ENCODE data around the gene ZNF408. TPM values are rescaled to one million over a fixed set of nuclear protein-coding genes. Genes with fewer than 3 reads are reported as not detected.
"Not testable (repeated sequence)": the region's sequence is repeated elsewhere in the genome, so short reads cannot be mapped to it uniquely, and the experiment has no call there.

The ZNF408 gene
- total and polyA plus RNA-seq, 4 experiments from 2014 or later = 5.7 to 20.0 (median 15.8) TPM

GRCh38 chr11:46669711-46670139 is 31.1 kb upstream of the ZNF408 start:
- peaks cover 0 to 1% (median 0%) of the 10 kb centered on the region in 8 donors for H3K9me3 Mint-ChIP-seq
- Histone ChIP-seq H3K9me3 (ENCODE audit: control insufficient read depth in 1 of 2, low read length in 2 of 2) (no peaks in the 10 kb centered on the region), H3K4me1 (ENCODE audit: insufficient read depth, low read length) (peaks cover 59% of the 10 kb centered on the region), H3K36me3 (ENCODE audit: insufficient read depth, low read length) (peaks cover 62% of the 10 kb centered on the region), H3K27me3 (ENCODE audit: insufficient read depth, low read length) (no peaks in the 10 kb centered on the region), H3K4me3 (ENCODE audit: low read length in 2 of 2) (no peak overlapping the region), H3K27ac (ENCODE audit: low read depth, low read length) (no peak overlapping the region)
- H3K36me3 Mint-ChIP-seq = peaks cover 45 to 71% of the 10 kb centered on the region in 2 donors
- intact Hi-C loops (cut with micrococcal nuclease) = no loop called here
- H3K27me3 Mint-ChIP-seq = no peaks in the 10 kb centered on the region
- H3K4me1 Mint-ChIP-seq = peaks cover 29 to 65% (median 51%) of the 10 kb centered on the region in 4 donors
- POLR2A ChIA-PET (ENCODE audit: partially characterized antibody) = interaction anchor here (1.9 to 3.4 kb wide), 3 partner anchors 19 to 52 kb away, joined by 9 to 85 read pairs (median 11); partner anchors contain the start of genes ARHGAP1, ATG13, HARBI1 and ZNF408
- peak overlapping the region in 6 of 8 donors; percentile 28 to 70 (median 55) for H3K4me3 Mint-ChIP-seq
- DNase-seq = no peak
- CTCF ChIA-PET (ENCODE audit: partially characterized antibody) = interaction anchor here (0.6 to 4.2 kb wide), 13 partner anchors 10 to 475 kb away, joined by 3 to 61 read pairs (median 4); partner anchors contain the start of genes ARHGAP1, ATG13, HARBI1 and ZNF408
- peak overlapping the region; percentile 55 to 90 (median 85) for H3K27ac Mint-ChIP-seq

- H3K27ac Mint-ChIP-seq = peak overlapping the region in 6 of 7 donors; percentile 85 to 96 (median 93)
- H3K9me3 Mint-ChIP-seq; H3K4me3 ChIP-seq (ENCODE audit: low read length in 2 of 2); DNase-seq; H3K27me3 ChIP-seq (ENCODE audit: insufficient read depth, low read length); H3K9me3 ChIP-seq (ENCODE audit: control insufficient read depth in 1 of 2, low read length in 2 of 2); H3K27me3 Mint-ChIP-seq; intact Hi-C loops (cut with micrococcal nuclease): not testable (repeated sequence)
- peaks cover 54% of the 10 kb centered on the region for H3K36me3 ChIP-seq (ENCODE audit: insufficient read depth, low read length)
- ChIA-PET CTCF (ENCODE audit: partially characterized antibody) (interaction anchor here (0.6 to 4.2 kb wide), 22 partner anchors 9 to 474 kb away, joined by 3 to 61 read pairs (median 4); partner anchors contain the start of genes ARHGAP1, ATG13, F2 and HARBI1), POLR2A (ENCODE audit: partially characterized antibody) (interaction anchor here (0.7 to 3.4 kb wide), 13 partner anchors 10 to 266 kb away, joined by 3 to 85 read pairs (median 6); partner anchors contain the start of genes AMBRA1, ARHGAP1, ATG13 and CSTPP1)
- H3K4me1 Mint-ChIP-seq = peaks cover 34 to 73% (median 59%) of the 10 kb centered on the region in 4 donors
- H3K36me3 Mint-ChIP-seq = peaks cover 45 to 66% of the 10 kb centered on the region in 2 donors
- H3K4me3 Mint-ChIP-seq = peak overlapping the region in 7 of 8 donors; percentile 81 to 92 (median 85)
- peak overlapping the region; percentile 30 for H3K27ac ChIP-seq (ENCODE audit: low read depth, low read length)
- H3K4me1 ChIP-seq (ENCODE audit: insufficient read depth, low read length) = peaks cover 67% of the 10 kb centered on the region
Observed at GRCh38 chr11:46670521-46670920, 30.3 kb upstream of the ZNF408 start.

- Histone ChIP-seq H3K4me3 (ENCODE audit: low read length in 2 of 2) (no peak overlapping the region), H3K9me3 (ENCODE audit: control insufficient read depth in 1 of 2, low read length in 2 of 2) (no peaks in the 10 kb centered on the region), H3K27me3 (ENCODE audit: insufficient read depth, low read length) (no peaks in the 10 kb centered on the region), H3K27ac (ENCODE audit: low read depth, low read length) (peak overlapping the region; percentile 30), H3K4me1 (ENCODE audit: insufficient read depth, low read length) (peaks cover 81% of the 10 kb centered on the region), H3K36me3 (ENCODE audit: insufficient read depth, low read length) (peaks cover 41% of the 10 kb centered on the region)
- peaks cover 41 to 84% (median 71%) of the 10 kb centered on the region in 4 donors for H3K4me1 Mint-ChIP-seq
- no peaks in the 10 kb centered on the region for H3K9me3 Mint-ChIP-seq
- no peaks in the 10 kb centered on the region for H3K27me3 Mint-ChIP-seq
- ChIA-PET CTCF (ENCODE audit: partially characterized antibody) (interaction anchor here (1.3 to 4.2 kb wide), 7 partner anchors 9 to 54 kb away, joined by 4 to 61 read pairs (median 8); partner anchors contain the start of genes ARHGAP1, ATG13, HARBI1 and ZNF408), POLR2A (ENCODE audit: partially characterized antibody) (interaction anchor here (0.7 to 3.4 kb wide), 6 partner anchors 12 to 55 kb away, joined by 3 to 85 read pairs (median 8); partner anchors contain the start of genes ARHGAP1, ATG13, HARBI1 and ZNF408)
- DNase-seq = no peak
- intact Hi-C loops (cut with micrococcal nuclease) = loop anchor here (1.0 kb wide), 2 partner anchors 28 to 55 kb away; partner anchors contain the start of genes ARHGAP1, ATG13 and HARBI1
- peak overlapping the region; percentile 33 to 92 (median 82) for H3K4me3 Mint-ChIP-seq
- peaks cover 41 to 57% of the 10 kb centered on the region in 2 donors for H3K36me3 Mint-ChIP-seq
- H3K27ac Mint-ChIP-seq = peak overlapping the region; percentile 78 to 96 (median 94)
Observed at GRCh38 chr11:46671958-46672315, 28.9 kb upstream of the ZNF408 start.

- Mint-ChIP-seq H3K4me1 (peaks cover 46 to 89% (median 73%) of the 10 kb centered on the region in 4 donors), H3K27me3 (no peaks in the 10 kb centered on the region), H3K4me3 (peak overlapping the region; percentile 27 to 92 (median 77)), H3K27ac (peak overlapping the region; percentile 85 to 96 (median 94)), H3K36me3 (peaks cover 41 to 57% of the 10 kb centered on the region in 2 donors), H3K9me3 (no peaks in the 10 kb centered on the region)
- intact Hi-C loops (cut with micrococcal nuclease) = no loop called here
- Histone ChIP-seq H3K27ac (ENCODE audit: low read depth, low read length) (peak overlapping the region; percentile 30), H3K4me1 (ENCODE audit: insufficient read depth, low read length) (peaks cover 85% of the 10 kb centered on the region), H3K9me3 (ENCODE audit: control insufficient read depth in 1 of 2, low read length in 2 of 2) (no peaks in the 10 kb centered on the region), H3K27me3 (ENCODE audit: insufficient read depth, low read length) (no peaks in the 10 kb centered on the region), H3K36me3 (ENCODE audit: insufficient read depth, low read length) (peaks cover 37% of the 10 kb centered on the region), H3K4me3 (ENCODE audit: low read length in 2 of 2) (no peak overlapping the region)
- POLR2A ChIA-PET (ENCODE audit: partially characterized antibody) = interaction anchor here (0.7 to 3.4 kb wide), 4 partner anchors 16 to 29 kb away, joined by 3 to 85 read pairs (median 6); partner anchors contain the start of genes ARHGAP1 and ZNF408
- DNase-seq = no peak
- CTCF ChIA-PET (ENCODE audit: partially characterized antibody) = interaction anchor here (1.9 to 4.2 kb wide), 4 partner anchors 9 to 54 kb away, joined by 8 to 61 read pairs (median 14); partner anchors contain the start of genes ARHGAP1, ATG13, HARBI1 and ZNF408
Observed at GRCh38 chr11:46672381-46672839, 28.4 kb upstream of the ZNF408 start.

GRCh38 chr11:46673713-46674462 is 26.9 kb upstream of the ZNF408 start:
- peaks cover 49 to 93% (median 78%) of the 10 kb centered on the region in 4 donors for H3K4me1 Mint-ChIP-seq
- peak overlapping the region in 3 of 8 donors; percentile 66 to 80 (median 77) for H3K4me3 Mint-ChIP-seq
- H3K9me3 Mint-ChIP-seq = no peaks in the 10 kb centered on the region
- Histone ChIP-seq H3K4me1 (ENCODE audit: insufficient read depth, low read length) (peaks cover 85% of the 10 kb centered on the region), H3K9me3 (ENCODE audit: control insufficient read depth in 1 of 2, low read length in 2 of 2) (no peaks in the 10 kb centered on the region), H3K36me3 (ENCODE audit: insufficient read depth, low read length) (peaks cover 32% of the 10 kb centered on the region), H3K27ac (ENCODE audit: low read depth, low read length) (peak overlapping the region; percentile 20), H3K4me3 (ENCODE audit: low read length in 2 of 2) (no peak overlapping the region), H3K27me3 (ENCODE audit: insufficient read depth, low read length) (no peaks in the 10 kb centered on the region)
- intact Hi-C loops (cut with micrococcal nuclease) = no loop called here
- peaks cover 42 to 55% of the 10 kb centered on the region in 2 donors for H3K36me3 Mint-ChIP-seq
- H3K27me3 Mint-ChIP-seq = no peaks in the 10 kb centered on the region
- POLR2A ChIA-PET (ENCODE audit: partially characterized antibody) = interaction anchor here (0.6 to 3.0 kb wide), 9 partner anchors 8 to 1041 kb away, joined by 3 to 41 read pairs (median 3); partner anchors contain the start of genes AGBL2, ARHGAP1 and ZNF408
- peak overlapping the region; percentile 81 to 97 (median 93) for H3K27ac Mint-ChIP-seq
- DNase-seq = no peak
- CTCF ChIA-PET (ENCODE audit: partially characterized antibody) = interaction anchor here (0.8 to 2.3 kb wide), 5 partner anchors 20 to 322 kb away, joined by 3 to 11 read pairs (median 3); partner anchors contain the start of genes AMBRA1 and HARBI1

GRCh38 chr11:46674463-46675287 is 26.2 kb upstream of the ZNF408 start:
- no peaks in the 10 kb centered on the region for H3K27me3 ChIP-seq (ENCODE audit: insufficient read depth, low read length)
- Mint-ChIP-seq H3K9me3 (no peaks in the 10 kb centered on the region), H3K27ac (peak overlapping the region; percentile 89 to 97 (median 93)), H3K27me3 (no peaks in the 10 kb centered on the region), H3K36me3 (peaks cover 36 to 51% of the 10 kb centered on the region in 2 donors), H3K4me1 (peaks cover 44 to 86% (median 70%) of the 10 kb centered on the region in 4 donors), H3K4me3 (peak overlapping the region in 7 of 8 donors; percentile 66 to 80 (median 76))
- H3K36me3 ChIP-seq (ENCODE audit: insufficient read depth, low read length) = peaks cover 33% of the 10 kb centered on the region
- CTCF ChIA-PET (ENCODE audit: partially characterized antibody) = interaction anchor here (0.8 to 2.3 kb wide), 4 partner anchors 19 to 323 kb away, joined by 3 to 11 read pairs (median 3); partner anchors contain the start of gene AMBRA1
- peak overlapping the region; percentile 20 for H3K27ac ChIP-seq (ENCODE audit: low read depth, low read length)
- H3K9me3 ChIP-seq (ENCODE audit: control insufficient read depth in 1 of 2, low read length in 2 of 2) = no peaks in the 10 kb centered on the region
- intact Hi-C loops (cut with micrococcal nuclease) = no loop called here
- no peak overlapping the region for H3K4me3 ChIP-seq (ENCODE audit: low read length in 2 of 2)
- peak in 4 of 5 donors; percentile 27 to 35 (median 31) for DNase-seq
- POLR2A ChIA-PET (ENCODE audit: partially characterized antibody) = interaction anchor here (0.9 to 3.0 kb wide), 9 partner anchors 9 to 1040 kb away, joined by 3 to 41 read pairs (median 5); partner anchors contain the start of genes AGBL2, ARHGAP1, ATG13 and HARBI1
- H3K4me1 ChIP-seq (ENCODE audit: insufficient read depth, low read length) = peaks cover 78% of the 10 kb centered on the region

All from CD4-positive, alpha-beta memory T cell (primary cell).